HepG2 (cell line): ENCODE data around the gene OXLD1. TPM values are rescaled to one million over a fixed set of nuclear protein-coding genes. Genes with fewer than 3 reads are reported as not detected.
A peak's percentile ranks its signal among the peaks of the same experiment; 100 is the strongest.

Experiments
- FOXA1 ChIP-seq, 2 experiments: fragments of 450-650 bp in 1 of 2; sonication (generic) in 1 of 2; formaldehyde crosslinking in 1 of 2; IDR thresholded peaks; 2 replicates each; pipeline versions ENCODE4 v1.4.0 to v1.6.1; 2016 to 2020; ENCODE audit warnings: missing genetic modification reagents in 1 of 2
- FOXO1 ChIP-seq: sonication (generic); formaldehyde crosslinking; IDR thresholded peaks from 2 replicates; pipeline ENCODE4 v1.4.0; 2020; ENCODE audit warnings: missing genetic modification reagents
- FOXP4 ChIP-seq: sonication (generic); formaldehyde crosslinking; IDR thresholded peaks from 2 replicates; pipeline ENCODE4 v1.4.0; 2020; ENCODE audit warnings: missing genetic modification reagents
- HNF4A ChIP-seq: sonication (generic); formaldehyde crosslinking; IDR thresholded peaks from 2 replicates; pipeline ENCODE4 v1.4.0; 2020; ENCODE audit warnings: missing genetic modification reagents
- IRF9 ChIP-seq: sonication (generic); formaldehyde crosslinking; IDR thresholded peaks from 2 replicates; pipeline ENCODE4 v1.8.0; 2022; ENCODE audit warnings: missing genetic modification reagents, mild to moderate bottlenecking, borderline replicate concordance
- LBX2 ChIP-seq: sonication (generic); formaldehyde crosslinking; IDR thresholded peaks from 2 replicates; pipeline ENCODE4 v1.5.0; 2020; ENCODE audit warnings: missing genetic modification reagents, mild to moderate bottlenecking, borderline replicate concordance
- RARG ChIP-seq: sonication (generic); formaldehyde crosslinking; IDR thresholded peaks from 2 replicates; pipeline ENCODE4 v1.4.0; 2020; ENCODE audit warnings: low read depth, mild to moderate bottlenecking, missing genetic modification reagents
- ZBTB1 ChIP-seq: sonication (generic); formaldehyde crosslinking; IDR thresholded peaks from 2 replicates; pipeline ENCODE4 v1.4.0; 2020; ENCODE audit warnings: missing genetic modification reagents, borderline replicate concordance
- ZBTB14 ChIP-seq: sonication (generic); formaldehyde crosslinking; IDR thresholded peaks from 2 replicates; pipeline ENCODE4 v1.4.0; 2020; ENCODE audit warnings: missing genetic modification reagents
- ZBTB38 ChIP-seq: sonication (generic); formaldehyde crosslinking; IDR thresholded peaks from 2 replicates; pipeline ENCODE4 v1.5.1; 2020; ENCODE audit warnings: mild to moderate bottlenecking, missing genetic modification reagents
- ZHX2 ChIP-seq, 2 experiments: sonication (generic) in 1 of 2; formaldehyde crosslinking in 1 of 2; IDR thresholded peaks; 2 replicates each; pipeline versions ENCODE4 v1.6.1 to v1.9.0; 2014 to 2022; ENCODE audit warnings: antibody characterized with exemption in 1 of 2, borderline replicate concordance in 1 of 2, inconsistent platforms in 1 of 2, low read depth in 1 of 2, missing genetic modification reagents in 1 of 2
- ZMYM4 ChIP-seq: sonication (generic); formaldehyde crosslinking; IDR thresholded peaks from 2 replicates; pipeline ENCODE4 v1.8.1; 2023; ENCODE audit warnings: mild to moderate bottlenecking, missing genetic modification reagents
- ZNF501 ChIP-seq: sonication (generic); formaldehyde crosslinking; IDR thresholded peaks from 2 replicates; pipeline ENCODE4 v1.5.1; 2020; ENCODE audit warnings: mild to moderate bottlenecking, moderate library complexity, missing genetic modification reagents
- ZNF691 ChIP-seq: sonication (generic); formaldehyde crosslinking; IDR thresholded peaks from 2 replicates; pipeline ENCODE4 v1.4.0; 2020; ENCODE audit warnings: missing genetic modification reagents, low read depth, mild to moderate bottlenecking, borderline replicate concordance
- ZNF7 ChIP-seq: IDR thresholded peaks from 2 replicates; pipeline ENCODE4 v1.6.1; 2016; ENCODE audit warnings: missing biosample characterization, missing genetic modification reagents
- polyA plus RNA-seq, 8 experiments: library from polyadenylated mRNA; depleted of rRNA in 3 of 8; stranded (reverse) in 7 of 8; unstranded in 1 of 8; fragments of >200 nt; fragmentation: Illumina TruSeq in 4 of 8; extraction: Trizol in 4 of 8; gene quantifications; 2 replicates each; pipeline versions ENCODE4 v1.2.1 to v1.2.3, GENCODE V29; 2011 to 2016; ENCODE audit warnings: low read depth in 4 of 8, missing spikeins in 1 of 8, mixed read lengths in 1 of 8; ENCODE audit not compliant: insufficient read depth in 1 of 8
- total RNA-seq, 5 experiments: library from RNA; depleted of rRNA; stranded (reverse); fragments of >200 nt; fragmentation: Illumina TruSeq; extraction: Trizol; gene quantifications; 2 replicates each; pipeline ENCODE4 v1.2.3, GENCODE V29; 2016; ENCODE audit warnings: low read depth in 1 of 5

Gene OXLD1
- total and polyA plus RNA-seq, 2 of the 13 experiments (the other 11 are each of a cell fraction or from before 2014, with no cell fraction given), result 27.1 to 37.5 TPM

- TF ChIP-seq FOXP4 (CRISPR knock-in tag), result peak; percentile 36; the same call in 1 of the 2 replicates
- TF ChIP-seq RARG (CRISPR knock-in tag), result no peak; the same call in 1 of the 2 replicates
- TF ChIP-seq ZNF501 (CRISPR knock-in tag), result peak; percentile 78
- peak; percentile 42 for TF ChIP-seq ZBTB38
- TF ChIP-seq FOXO1 (CRISPR knock-in tag), result peak; percentile 16; the same call in 1 of the 2 replicates
- peak; percentile 42; the same call in 1 of the 2 replicates for TF ChIP-seq ZMYM4 (CRISPR knock-in tag)
- no peak for TF ChIP-seq ZBTB1 (CRISPR knock-in tag)
- TF ChIP-seq FOXA1 (IDR thresholded peaks at IDR 0.05), result no peak
- no peak; the same call in 1 of the 2 replicates for TF ChIP-seq FOXA1 (CRISPR knock-in tag; IDR thresholded peaks at IDR 0.05)
- TF ChIP-seq IRF9 (CRISPR knock-in tag), result peak; percentile 16
- no peak for TF ChIP-seq ZNF7 (CRISPR knock-in tag)
- peak; percentile 87 for TF ChIP-seq ZHX2 (IDR thresholded peaks at IDR 0.05; ENCODE audit: low read depth)
- peak; percentile 27; the same call in 1 of the 2 replicates for TF ChIP-seq ZHX2 (CRISPR knock-in tag; IDR thresholded peaks at IDR 0.05; ENCODE audit: borderline replicate concordance)
- 0 out of 2 replicates have a peak, but pooled peaks have one; percentile 14 for TF ChIP-seq HNF4A (CRISPR knock-in tag)
- no peak; the same call in 1 of the 2 replicates for TF ChIP-seq LBX2 (CRISPR knock-in tag)
- TF ChIP-seq ZNF691, result peak; percentile 15
- no peak for TF ChIP-seq ZBTB14 (CRISPR knock-in tag)
Measured at GRCh38 chr17:81666342-81667191, at the start of gene OXLD1, which contains the start of gene CCDC137 (continued).
